K562 (cell line): Measurements from ENCODE around the gene TOR1AIP2. TPM values are rescaled to one million over a fixed set of nuclear protein-coding genes. Genes with fewer than 3 reads are reported as not detected.

Experiments used
- ATAC-seq: fragments of 200-7000 bp; cut with Tn5 transposase; 3 replicates; pipeline ENCODE4 v1.9.1; 2020; ENCODE audit warnings: moderate library complexity
- BruUV-seq: library from RNA; stranded (reverse); fragments of 400-500 nt; replicated peaks from 2 replicates; lab custom pipeline; 2021; lab: Mats Ljungman, UMichigan
- CTCF ChIA-PET: fragments of 300-600 bp; formaldehyde crosslinking; extraction: SDS; loops from one replicate; lab custom pipeline; 2021; ENCODE audit warnings: low intra/inter-chr PET ratio; lab: Yijun Ruan, JAX
- POLR2A ChIA-PET: fragments of 300-600, 350-650 bp; sonication (Branson Sonifier 250); formaldehyde crosslinking; extraction: SDS; loops from one replicate; lab custom pipeline; 2021; ENCODE audit warnings: antibody characterized with exemption, inconsistent platforms; lab: Yijun Ruan, JAX
- DNase-seq, 4 experiments: peaks; one replicate each; pipeline versions ENCODE4 v3.0.0 to v3.0.0-alpha.2; 2011 to 2018; ENCODE audit warnings: low spot score in 3 of 4, mixed read lengths in 3 of 4; ENCODE audit errors: extremely low read depth in 1 of 4
- FAIRE-seq: peaks from 2 replicates; lab custom pipeline; 2011; peaks lifted over from hg19 to GRCh38; lab: Jason Lieb, UNC
- H2AFZ ChIP-seq: 2 replicates; pipeline ENCODE4 v1.6.0; 2011; ENCODE audit warnings: low read depth, low read length, control low read depth, inconsistent platforms
- H3K27ac ChIP-seq: fragments of 200-600 bp; 3 replicates; pipeline ENCODE4 v1.8.0; 2011; ENCODE audit warnings: low read depth, mild to moderate bottlenecking, control low read depth, inconsistent platforms, low read length, moderate library complexity, mixed read lengths; ENCODE audit errors: extremely low read depth
- H3K27me3 ChIP-seq, 2 experiments: fragments of 300-600 bp in 1 of 2; 2 replicates in 1 of 2; 3 replicates in 1 of 2; pipeline versions ENCODE4 v1.6.0 to v1.8.0; 2011; ENCODE audit warnings: inconsistent platforms in 2 of 2, low read length in 2 of 2, mild to moderate bottlenecking in 1 of 2, mixed read lengths in 1 of 2, moderate library complexity in 1 of 2; ENCODE audit not compliant: control insufficient read depth in 2 of 2, insufficient read depth in 2 of 2
- H3K36me3 ChIP-seq: fragments of 300-600 bp; 3 replicates; pipeline ENCODE4 v1.8.0; 2011; ENCODE audit warnings: mild to moderate bottlenecking, low read length, inconsistent platforms; ENCODE audit not compliant: control insufficient read depth, insufficient read depth
- H3K4me1 ChIP-seq, 2 experiments: fragments of 200-600 bp in 1 of 2; replicated peaks in 1 of 2; 2 replicates in 1 of 2; 3 replicates in 1 of 2; pipeline versions ENCODE4 v1.5.1 to v1.8.0; 2011; ENCODE audit warnings: inconsistent platforms in 2 of 2, low read length in 2 of 2, mild to moderate bottlenecking in 1 of 2, mixed read lengths in 1 of 2, moderate library complexity in 1 of 2; ENCODE audit not compliant: control insufficient read depth in 2 of 2, insufficient read depth in 2 of 2
- H3K4me2 ChIP-seq: 2 replicates; pipeline ENCODE4 v1.6.1; 2011; ENCODE audit warnings: low read length, control low read depth, inconsistent platforms, mixed read lengths; ENCODE audit not compliant: insufficient read depth
- H3K4me3 ChIP-seq: fragments of 200-600 bp; sonication (generic), shearing (Covaris generic); 2 replicates; pipeline ENCODE4 v1.5.1; 2016; ENCODE audit warnings: control low read depth, inconsistent platforms
- H3K79me2 ChIP-seq: fragments of 200-600 bp; 3 replicates; pipeline ENCODE4 v1.8.0; 2011; ENCODE audit warnings: low read length, inconsistent platforms; ENCODE audit not compliant: control insufficient read depth, insufficient read depth
- H3K9ac ChIP-seq, 2 experiments: 2 replicates each; pipeline versions ENCODE4 v1.6.0 to v1.6.1; 2011; ENCODE audit warnings: low read depth in 2 of 2, low read length in 2 of 2, control low read depth in 1 of 2, inconsistent platforms in 1 of 2, mild to moderate bottlenecking in 1 of 2, mixed read lengths in 1 of 2; ENCODE audit not compliant: insufficient read depth in 1 of 2
- H3K9me1 ChIP-seq: one replicate; pipeline ENCODE4 v1.6.0; 2011; ENCODE audit warnings: inconsistent platforms, mild to moderate bottlenecking, low read length, moderate library complexity; ENCODE audit not compliant: control insufficient read depth, insufficient read depth
- H3K9me3 ChIP-seq: replicated peaks from 2 replicates; pipeline ENCODE4 v1.5.1; 2011; ENCODE audit warnings: low read depth, low read length, inconsistent platforms; ENCODE audit not compliant: control insufficient read depth, insufficient read depth
- H4K20me1 ChIP-seq: replicated peaks from 2 replicates; pipeline ENCODE4 v1.6.1; 2011; ENCODE audit warnings: low read length, inconsistent platforms, mixed read lengths; ENCODE audit not compliant: control insufficient read depth, insufficient read depth
- ADNP ChIP-seq: fragments of 200-800 bp; sonication (Bioruptor generic); IDR thresholded peaks from 2 replicates; pipeline ENCODE4 v1.6.1; 2016; ENCODE audit warnings: missing genetic modification characterization, missing compliant biosample characterization
- FOXM1 ChIP-seq, 2 experiments: fragments of 450-650 bp in 1 of 2; sonication (generic) in 1 of 2; formaldehyde crosslinking in 1 of 2; IDR thresholded peaks; 2 replicates each; pipeline versions ENCODE4 v1.6.1 to v1.9.0; 2017 to 2022; ENCODE audit warnings: low read depth in 2 of 2, mild to moderate bottlenecking in 2 of 2, missing genetic modification reagents in 1 of 2, moderate library complexity in 1 of 2
- GTF2F1 ChIP-seq: IDR thresholded peaks from 2 replicates; pipeline ENCODE4 v1.6.1; 2011; ENCODE audit warnings: low read depth, low read length, improper control_type of control experiment
- KHSRP ChIP-seq: fragments of 450-650 bp; IDR thresholded peaks from 2 replicates; pipeline ENCODE4 v1.6.1; 2017
- TEAD1 ChIP-seq, 2 experiments: fragments of 450-650 bp in 1 of 2; sonication (generic) in 1 of 2; formaldehyde crosslinking; IDR thresholded peaks; 2 replicates each; pipeline versions ENCODE4 v1.4.0 to v1.8.0; 2020 to 2022; ENCODE audit warnings: mild to moderate bottlenecking in 2 of 2, missing genetic modification reagents in 1 of 2
- TSC22D4 ChIP-seq: fragments of 450-650 bp; IDR thresholded peaks from 2 replicates; pipeline ENCODE4 v1.6.1; 2016; ENCODE audit warnings: missing genetic modification characterization, missing biosample characterization, control low read depth
- ZFX ChIP-seq: sonication (generic); formaldehyde crosslinking; IDR thresholded peaks from 2 replicates; pipeline ENCODE4 v1.8.0; 2022; ENCODE audit warnings: mild to moderate bottlenecking, missing genetic modification reagents, moderate library complexity
- ZKSCAN1 ChIP-seq: fragments of 150-350 bp; IDR thresholded peaks from 2 replicates; pipeline ENCODE4 v1.6.1; 2016; ENCODE audit warnings: low read depth, low read length
- WGBS: fragments of 100-300 bp; shearing (Covaris generic); methylation state at CpG from one replicate; pipeline ENCODE4 v1.1.6; 2016; ENCODE audit warnings: low coverage, mixed read lengths; ENCODE audit not compliant: insufficient coverage; ENCODE audit errors: missing lambda C conversion rate; 5-methylcytosine and 5-hydroxymethylcytosine counted together
- in situ Hi-C: fragments of 300-500 bp; cut with MboI; formaldehyde crosslinking; loops from 4 replicates; pipeline ENCODE4 v1.15.0; 2018; ENCODE audit warnings: inconsistent platforms, mixed read lengths
- intact Hi-C: fragments of 100-400 bp; cut with micrococcal nuclease; formaldehyde crosslinking; loops from 2 replicates; pipeline ENCODE4 v1.14.2; 2022
- polyA plus RNA-seq, 8 experiments: library from polyadenylated mRNA; depleted of rRNA in 4 of 8; stranded (reverse) in 5 of 8; unstranded in 3 of 8; fragments of >200 nt; fragmentation: Nextera tagmentation in 2 of 8; fragmentation: Illumina TruSeq in 1 of 8; extraction: Ambion mirVana in 2 of 8; extraction: Trizol in 1 of 8; gene quantifications; 2 replicates each; pipeline versions ENCODE4 v1.2.1 to v1.2.3, GENCODE V29; 2011 to 2014; ENCODE audit warnings: inconsistent platforms in 1 of 8, missing spikeins in 1 of 8
- total RNA-seq, 7 experiments: library from RNA; depleted of rRNA in 6 of 7; stranded (reverse); fragments of >200 nt in 6 of 7; fragmentation: Illumina TruSeq in 2 of 7; extraction: Trizol in 2 of 7; gene quantifications; 2 replicates each; pipeline versions ENCODE4 v1.2.1 to v1.2.3, GENCODE V29; 2011 to 2021; ENCODE audit warnings: low replicate concordance in 1 of 7
- TF ChIP-seq, protein P1 (sequence below): sonication (generic); IDR thresholded peaks from 2 replicates; pipeline ENCODE4 v1.6.1; 2016
- TF ChIP-seq, protein P2 (sequence below): fragments of 200-800 bp; sonication (Bioruptor generic); IDR thresholded peaks from 2 replicates; pipeline ENCODE4 v1.6.1; 2016; ENCODE audit warnings: missing genetic modification characterization, missing compliant biosample characterization

TOR1AIP2 gene
- total and polyA plus RNA-seq, 9 of the 15 experiments (the other 6 are each of a cell fraction or from before 2014, with no cell fraction given) = 16.7 to 122 (median 41.4) TPM

DNA sequence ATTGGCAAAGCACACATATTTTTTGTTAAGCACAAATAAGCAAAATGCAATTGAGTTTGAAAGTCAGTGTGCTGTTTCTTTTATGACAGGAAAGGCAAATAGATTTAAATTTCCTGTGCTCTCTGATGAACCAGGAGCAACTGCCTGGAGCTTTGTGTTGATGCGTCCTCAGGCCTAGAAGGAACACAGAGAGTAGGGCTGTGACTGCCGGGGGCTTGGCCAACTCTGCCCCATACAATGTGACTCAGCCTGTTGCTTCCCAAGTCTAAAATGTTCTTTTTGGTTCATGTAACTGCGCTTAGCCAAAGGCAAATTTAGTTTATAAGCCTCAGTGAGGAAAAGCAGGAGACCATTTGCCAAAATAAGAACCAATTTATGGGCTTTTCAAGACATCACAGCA, 37.5 kb downstream of the TOR1AIP2 start:
- Histone ChIP-seq H3K4me3 (no peak overlapping the region), H2AFZ (no peak overlapping the region), H3K4me2 (no peak overlapping the region), H4K20me1 (no peaks in the 10 kb centered on the region), H3K27ac (no peak overlapping the region), H3K27me3 (no peaks in the 10 kb centered on the region), H3K36me3 (peaks cover 20% of the 10 kb centered on the region), H3K9me3 (no peaks in the 10 kb centered on the region), H3K4me1 (no peaks in the 10 kb centered on the region), H3K9me1 (no peaks in the 10 kb centered on the region), H3K79me2 (no peaks in the 10 kb centered on the region), H3K9ac (no peak overlapping the region)
- intact Hi-C loops (no loop called here), in situ Hi-C loops (no loop called here)
- DNase-seq (no peak), ATAC-seq (no peak), FAIRE-seq (no peak)
- CTCF ChIA-PET = no interaction called here
- POLR2A ChIA-PET = interaction anchor here (1.0 kb wide), 1 partner anchor 21 kb away, joined by 3 read pairs; no protein-coding TSS in a partner anchor
- TF ChIP-seq ZFX (no peak), ADNP (no peak), GTF2F1 (no peak), TEAD1 (CRISPR knock-in tag; IDR thresholded peaks at IDR 0.05) (no peak), TSC22D4 (tag) (no peak), ZKSCAN1 (no peak), KHSRP (no peak), FOXM1 (IDR thresholded peaks at IDR 0.05; ENCODE audit: low read depth) (no peak), FOXM1 (CRISPR knock-in tag; IDR thresholded peaks at IDR 0.05; ENCODE audit: low read depth) (no peak)
- TF ChIP-seq, protein P1, sequence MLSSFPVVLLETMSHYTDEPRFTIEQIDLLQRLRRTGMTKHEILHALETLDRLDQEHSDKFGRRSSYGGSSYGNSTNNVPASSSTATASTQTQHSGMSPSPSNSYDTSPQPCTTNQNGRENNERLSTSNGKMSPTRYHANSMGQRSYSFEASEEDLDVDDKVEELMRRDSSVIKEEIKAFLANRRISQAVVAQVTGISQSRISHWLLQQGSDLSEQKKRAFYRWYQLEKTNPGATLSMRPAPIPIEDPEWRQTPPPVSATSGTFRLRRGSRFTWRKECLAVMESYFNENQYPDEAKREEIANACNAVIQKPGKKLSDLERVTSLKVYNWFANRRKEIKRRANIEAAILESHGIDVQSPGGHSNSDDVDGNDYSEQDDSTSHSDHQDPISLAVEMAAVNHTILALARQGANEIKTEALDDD = no peak
- TF ChIP-seq, protein P2, sequence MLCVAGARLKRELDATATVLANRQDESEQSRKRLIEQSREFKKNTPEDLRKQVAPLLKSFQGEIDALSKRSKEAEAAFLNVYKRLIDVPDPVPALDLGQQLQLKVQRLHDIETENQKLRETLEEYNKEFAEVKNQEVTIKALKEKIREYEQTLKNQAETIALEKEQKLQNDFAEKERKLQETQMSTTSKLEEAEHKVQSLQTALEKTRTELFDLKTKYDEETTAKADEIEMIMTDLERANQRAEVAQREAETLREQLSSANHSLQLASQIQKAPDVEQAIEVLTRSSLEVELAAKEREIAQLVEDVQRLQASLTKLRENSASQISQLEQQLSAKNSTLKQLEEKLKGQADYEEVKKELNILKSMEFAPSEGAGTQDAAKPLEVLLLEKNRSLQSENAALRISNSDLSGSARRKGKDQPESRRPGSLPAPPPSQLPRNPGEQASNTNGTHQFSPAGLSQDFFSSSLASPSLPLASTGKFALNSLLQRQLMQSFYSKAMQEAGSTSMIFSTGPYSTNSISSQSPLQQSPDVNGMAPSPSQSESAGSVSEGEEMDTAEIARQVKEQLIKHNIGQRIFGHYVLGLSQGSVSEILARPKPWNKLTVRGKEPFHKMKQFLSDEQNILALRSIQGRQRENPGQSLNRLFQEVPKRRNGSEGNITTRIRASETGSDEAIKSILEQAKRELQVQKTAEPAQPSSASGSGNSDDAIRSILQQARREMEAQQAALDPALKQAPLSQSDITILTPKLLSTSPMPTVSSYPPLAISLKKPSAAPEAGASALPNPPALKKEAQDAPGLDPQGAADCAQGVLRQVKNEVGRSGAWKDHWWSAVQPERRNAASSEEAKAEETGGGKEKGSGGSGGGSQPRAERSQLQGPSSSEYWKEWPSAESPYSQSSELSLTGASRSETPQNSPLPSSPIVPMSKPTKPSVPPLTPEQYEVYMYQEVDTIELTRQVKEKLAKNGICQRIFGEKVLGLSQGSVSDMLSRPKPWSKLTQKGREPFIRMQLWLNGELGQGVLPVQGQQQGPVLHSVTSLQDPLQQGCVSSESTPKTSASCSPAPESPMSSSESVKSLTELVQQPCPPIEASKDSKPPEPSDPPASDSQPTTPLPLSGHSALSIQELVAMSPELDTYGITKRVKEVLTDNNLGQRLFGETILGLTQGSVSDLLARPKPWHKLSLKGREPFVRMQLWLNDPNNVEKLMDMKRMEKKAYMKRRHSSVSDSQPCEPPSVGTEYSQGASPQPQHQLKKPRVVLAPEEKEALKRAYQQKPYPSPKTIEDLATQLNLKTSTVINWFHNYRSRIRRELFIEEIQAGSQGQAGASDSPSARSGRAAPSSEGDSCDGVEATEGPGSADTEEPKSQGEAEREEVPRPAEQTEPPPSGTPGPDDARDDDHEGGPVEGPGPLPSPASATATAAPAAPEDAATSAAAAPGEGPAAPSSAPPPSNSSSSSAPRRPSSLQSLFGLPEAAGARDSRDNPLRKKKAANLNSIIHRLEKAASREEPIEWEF = no peak
- WGBS = 94% methylated on average over 3 of the region's 3 CpGs
- BruUV-seq = no TSS peak
